K562 (cell line): ENCODE data around the gene CRLF1. TPM values are rescaled to one million over a fixed set of nuclear protein-coding genes. Genes with fewer than 3 reads are reported as not detected.

Source experiments
- CBX1 ChIP-seq: sonication (generic); IDR thresholded peaks from 2 replicates; pipeline ENCODE4 v1.6.1; 2016; ENCODE audit warnings: antibody characterized with exemption, low read depth, mild to moderate bottlenecking
- CREB3 ChIP-seq: fragments of 450-650 bp; conservative IDR thresholded peaks from 2 replicates; pipeline ENCODE4 v1.6.1; 2016; ENCODE audit warnings: missing genetic modification characterization, low read depth, mild to moderate bottlenecking, missing compliant biosample characterization, moderate library complexity
- CREM ChIP-seq: IDR thresholded peaks from 2 replicates; pipeline ENCODE4 v1.6.1; 2014; ENCODE audit warnings: antibody characterized with exemption, low read depth
- DEAF1 ChIP-seq: fragments of 450-650 bp; formaldehyde crosslinking; IDR thresholded peaks from 2 replicates; pipeline ENCODE4 v1.4.0; 2020; ENCODE audit warnings: mild to moderate bottlenecking, moderate library complexity
- ERF ChIP-seq: fragments of 450-650 bp; formaldehyde crosslinking; IDR thresholded peaks from 2 replicates; pipeline ENCODE4 v1.4.0; 2020; ENCODE audit warnings: mild to moderate bottlenecking, mixed read lengths
- EWSR1 ChIP-seq: fragments of 450-650 bp; IDR thresholded peaks from 2 replicates; pipeline ENCODE4 v1.6.1; 2018; ENCODE audit warnings: borderline replicate concordance, mild to moderate bottlenecking, low read depth, moderate library complexity; ENCODE audit not compliant: partially characterized antibody
- GATAD2A ChIP-seq: fragments of 450-650 bp; IDR thresholded peaks from 2 replicates; pipeline ENCODE4 v1.6.1; 2017
- NUFIP1 ChIP-seq: fragments of 450-650 bp; IDR thresholded peaks from 2 replicates; pipeline ENCODE4 v1.6.1; 2018; ENCODE audit not compliant: partially characterized antibody
- PHB2 ChIP-seq: fragments of 450-650 bp; IDR thresholded peaks from 2 replicates; pipeline ENCODE4 v1.6.1; 2017; ENCODE audit warnings: low read depth
- PHF8 ChIP-seq: fragments of 200-600 bp; sonication (generic); IDR thresholded peaks from 2 replicates; pipeline ENCODE4 v1.6.1; 2012; ENCODE audit warnings: mixed run types, mild to moderate bottlenecking, inconsistent platforms, low read length, moderate library complexity, borderline replicate concordance
- POLR2A ChIP-seq: fragments of 450-650 bp; conservative IDR thresholded peaks from 2 replicates; pipeline ENCODE4 v1.6.1; 2016
- SNRNP70 ChIP-seq: fragments of 200-400 bp; formaldehyde crosslinking; optimal IDR thresholded peaks from 2 replicates; pipeline ENCODE3; 2017; ENCODE audit warnings: low read depth, low read length
- SP2 ChIP-seq: IDR thresholded peaks from 2 replicates; pipeline ENCODE4 v1.6.1; 2011; ENCODE audit warnings: mild to moderate bottlenecking, low read depth, low read length, moderate library complexity; ENCODE audit not compliant: poor library complexity, severe bottlenecking; ENCODE audit errors: extremely low read depth
- TBL1XR1 ChIP-seq, 2 experiments: IDR thresholded peaks; 2 replicates each; pipeline ENCODE4 v1.6.1; 2012; ENCODE audit warnings: improper control_type of control experiment in 2 of 2, low read length in 2 of 2, mild to moderate bottlenecking in 1 of 2
- TSC22D4 ChIP-seq: fragments of 450-650 bp; IDR thresholded peaks from 2 replicates; pipeline ENCODE4 v1.6.1; 2016; ENCODE audit warnings: missing genetic modification characterization, missing biosample characterization, control low read depth
- U2AF1 ChIP-seq: fragments of 200-400 bp; formaldehyde crosslinking; optimal IDR thresholded peaks from 2 replicates; pipeline ENCODE3; 2017; ENCODE audit warnings: mild to moderate bottlenecking, low read depth, low read length, moderate library complexity
- ZC3H11A ChIP-seq: IDR thresholded peaks from 2 replicates; pipeline ENCODE4 v1.6.1; 2012; ENCODE audit warnings: low read depth, low read length, improper control_type of control experiment
- ZZZ3 ChIP-seq: fragments of 450-650 bp; IDR thresholded peaks from 2 replicates; pipeline ENCODE4 v1.6.1; 2016; ENCODE audit warnings: antibody characterized with exemption, mild to moderate bottlenecking, moderate library complexity
- polyA plus RNA-seq, 8 experiments: library from polyadenylated mRNA; depleted of rRNA in 4 of 8; stranded (reverse) in 5 of 8; unstranded in 3 of 8; fragments of >200 nt; fragmentation: Nextera tagmentation in 2 of 8; fragmentation: Illumina TruSeq in 1 of 8; extraction: Ambion mirVana in 2 of 8; extraction: Trizol in 1 of 8; gene quantifications; 2 replicates each; pipeline versions ENCODE4 v1.2.1 to v1.2.3, GENCODE V29; 2011 to 2014; ENCODE audit warnings: inconsistent platforms in 1 of 8, missing spikeins in 1 of 8
- total RNA-seq, 7 experiments: library from RNA; depleted of rRNA in 6 of 7; stranded (reverse); fragments of >200 nt in 6 of 7; fragmentation: Illumina TruSeq in 2 of 7; extraction: Trizol in 2 of 7; gene quantifications; 2 replicates each; pipeline versions ENCODE4 v1.2.1 to v1.2.3, GENCODE V29; 2011 to 2021; ENCODE audit warnings: low replicate concordance in 1 of 7
- TF ChIP-seq, protein P1 (sequence below): fragments of 250-450 bp; sonication (Bioruptor Pico); IDR thresholded peaks from 2 replicates; pipeline ENCODE4 v1.5.0; 2022; ENCODE audit warnings: mild to moderate bottlenecking
- TF ChIP-seq, protein P2 (sequence below): fragments of 250-450 bp; sonication (Bioruptor Pico); IDR thresholded peaks from 2 replicates; pipeline ENCODE4 v1.4.0; 2020; ENCODE audit warnings: mild to moderate bottlenecking, moderate library complexity

CRLF1 gene
- total and polyA plus RNA-seq, 9 of the 15 experiments (the other 6 are each of a cell fraction or from before 2014, with no cell fraction given), result 0.85 to 3.6 (median 1.7) TPM

DNA sequence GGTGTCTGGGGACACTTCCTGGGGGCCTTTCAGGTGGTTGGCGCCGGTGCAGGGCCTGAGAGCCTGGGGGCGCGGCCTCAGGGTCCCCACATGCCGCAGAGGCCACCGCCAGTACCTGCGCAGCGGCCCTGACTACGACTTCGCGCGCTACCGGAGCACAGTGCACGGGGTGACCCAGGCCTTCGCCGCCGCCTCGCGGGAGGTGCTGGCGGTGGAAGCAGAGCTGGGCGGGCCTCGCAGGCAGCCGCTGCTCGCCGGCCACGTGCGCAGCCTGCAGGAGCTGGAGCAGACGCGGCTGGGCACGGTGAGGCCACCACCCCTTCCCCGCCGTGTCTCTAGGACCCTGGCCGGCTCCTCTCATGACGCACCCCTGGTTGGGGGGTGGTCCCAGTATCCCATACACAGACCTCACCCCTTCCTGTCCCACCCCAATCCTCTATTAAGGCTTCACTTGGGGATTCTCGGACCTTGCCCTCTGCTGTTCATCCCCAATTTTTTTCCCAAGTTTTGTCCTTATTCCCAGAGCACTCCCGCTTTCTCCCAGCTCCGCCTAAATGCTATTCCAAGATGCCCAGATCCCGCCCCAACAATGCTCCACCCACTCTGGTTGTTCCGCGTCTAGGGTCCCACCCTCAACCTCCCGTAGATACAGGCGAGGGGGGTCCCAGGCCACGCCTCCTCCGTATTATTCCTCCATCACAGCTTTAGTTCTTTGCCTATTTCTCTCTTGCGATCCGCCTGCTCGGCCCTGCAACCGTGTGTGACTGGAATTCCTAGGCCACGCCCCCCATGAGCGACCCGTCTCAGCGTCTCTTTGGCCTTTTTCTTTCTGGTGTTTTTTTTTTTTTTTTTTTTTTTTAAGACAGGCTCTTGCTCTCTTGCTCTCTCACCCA is 17.0 kb downstream of the CRLF1 start (continued):
- TF ChIP-seq CREM (peak; percentile 62; the same call in 1 of the 2 replicates), ZC3H11A (0 out of 2 replicates have a peak, but pooled peaks have one; percentile 1), DEAF1 (CRISPR knock-in tag) (no peak), TSC22D4 (tag) (no peak), ZZZ3 (no peak), PHF8 (peak; percentile 42; the same call in 1 of the 2 replicates), U2AF1 (peak; percentile 34), EWSR1 (no peak), CBX1 (peak; percentile 83; the same call in 1 of the 2 replicates), POLR2A (no peak), PHB2 (0 out of 2 replicates have a peak, but pooled peaks have one; percentile 29), TBL1XR1 (IDR thresholded peaks at IDR 0.05; ENCODE audit: low read length in 2 of 2) (no peak), SP2 (no peak), ERF (CRISPR knock-in tag) (no peak), NUFIP1 (peak; percentile 84), CREB3 (tag) (peak; percentile 53; the same call in 1 of the 2 replicates), GATAD2A (no peak), SNRNP70 (no peak)
- TF ChIP-seq, protein P1, sequence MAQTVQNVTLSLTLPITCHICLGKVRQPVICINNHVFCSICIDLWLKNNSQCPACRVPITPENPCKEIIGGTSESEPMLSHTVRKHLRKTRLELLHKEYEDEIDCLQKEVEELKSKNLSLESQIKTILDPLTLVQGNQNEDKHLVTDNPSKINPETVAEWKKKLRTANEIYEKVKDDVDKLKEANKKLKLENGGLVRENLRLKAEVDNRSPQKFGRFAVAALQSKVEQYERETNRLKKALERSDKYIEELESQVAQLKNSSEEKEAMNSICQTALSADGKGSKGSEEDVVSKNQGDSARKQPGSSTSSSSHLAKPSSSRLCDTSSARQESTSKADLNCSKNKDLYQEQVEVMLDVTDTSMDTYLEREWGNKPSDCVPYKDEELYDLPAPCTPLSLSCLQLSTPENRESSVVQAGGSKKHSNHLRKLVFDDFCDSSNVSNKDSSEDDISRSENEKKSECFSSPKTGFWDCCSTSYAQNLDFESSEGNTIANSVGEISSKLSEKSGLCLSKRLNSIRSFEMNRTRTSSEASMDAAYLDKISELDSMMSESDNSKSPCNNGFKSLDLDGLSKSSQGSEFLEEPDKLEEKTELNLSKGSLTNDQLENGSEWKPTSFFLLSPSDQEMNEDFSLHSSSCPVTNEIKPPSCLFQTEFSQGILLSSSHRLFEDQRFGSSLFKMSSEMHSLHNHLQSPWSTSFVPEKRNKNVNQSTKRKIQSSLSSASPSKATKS (CRISPR knock-in tag), result no peak
- TF ChIP-seq, protein P2, sequence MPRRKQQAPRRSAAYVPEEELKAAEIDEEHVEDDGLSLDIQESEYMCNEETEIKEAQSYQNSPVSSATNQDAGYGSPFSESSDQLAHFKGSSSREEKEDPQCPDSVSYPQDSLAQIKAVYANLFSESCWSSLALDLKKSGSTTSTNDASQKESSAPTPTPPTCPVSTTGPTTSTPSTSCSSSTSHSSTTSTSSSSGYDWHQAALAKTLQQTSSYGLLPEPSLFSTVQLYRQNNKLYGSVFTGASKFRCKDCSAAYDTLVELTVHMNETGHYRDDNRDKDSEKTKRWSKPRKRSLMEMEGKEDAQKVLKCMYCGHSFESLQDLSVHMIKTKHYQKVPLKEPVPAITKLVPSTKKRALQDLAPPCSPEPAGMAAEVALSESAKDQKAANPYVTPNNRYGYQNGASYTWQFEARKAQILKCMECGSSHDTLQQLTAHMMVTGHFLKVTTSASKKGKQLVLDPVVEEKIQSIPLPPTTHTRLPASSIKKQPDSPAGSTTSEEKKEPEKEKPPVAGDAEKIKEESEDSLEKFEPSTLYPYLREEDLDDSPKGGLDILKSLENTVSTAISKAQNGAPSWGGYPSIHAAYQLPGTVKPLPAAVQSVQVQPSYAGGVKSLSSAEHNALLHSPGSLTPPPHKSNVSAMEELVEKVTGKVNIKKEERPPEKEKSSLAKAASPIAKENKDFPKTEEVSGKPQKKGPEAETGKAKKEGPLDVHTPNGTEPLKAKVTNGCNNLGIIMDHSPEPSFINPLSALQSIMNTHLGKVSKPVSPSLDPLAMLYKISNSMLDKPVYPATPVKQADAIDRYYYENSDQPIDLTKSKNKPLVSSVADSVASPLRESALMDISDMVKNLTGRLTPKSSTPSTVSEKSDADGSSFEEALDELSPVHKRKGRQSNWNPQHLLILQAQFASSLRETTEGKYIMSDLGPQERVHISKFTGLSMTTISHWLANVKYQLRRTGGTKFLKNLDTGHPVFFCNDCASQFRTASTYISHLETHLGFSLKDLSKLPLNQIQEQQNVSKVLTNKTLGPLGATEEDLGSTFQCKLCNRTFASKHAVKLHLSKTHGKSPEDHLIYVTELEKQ (CRISPR knock-in tag), result no peak
